Measurements from ENCODE around the gene RHOT2. TPM values are rescaled to one million over a fixed set of nuclear protein-coding genes. Genes with fewer than 3 reads are reported as not detected.

RHOT2 gene
- total and polyA plus RNA-seq, 2 of the 8 experiments (the other 6 are each of a cell fraction or from before 2014, with no cell fraction given), result 149 to 194 TPM

DNA sequence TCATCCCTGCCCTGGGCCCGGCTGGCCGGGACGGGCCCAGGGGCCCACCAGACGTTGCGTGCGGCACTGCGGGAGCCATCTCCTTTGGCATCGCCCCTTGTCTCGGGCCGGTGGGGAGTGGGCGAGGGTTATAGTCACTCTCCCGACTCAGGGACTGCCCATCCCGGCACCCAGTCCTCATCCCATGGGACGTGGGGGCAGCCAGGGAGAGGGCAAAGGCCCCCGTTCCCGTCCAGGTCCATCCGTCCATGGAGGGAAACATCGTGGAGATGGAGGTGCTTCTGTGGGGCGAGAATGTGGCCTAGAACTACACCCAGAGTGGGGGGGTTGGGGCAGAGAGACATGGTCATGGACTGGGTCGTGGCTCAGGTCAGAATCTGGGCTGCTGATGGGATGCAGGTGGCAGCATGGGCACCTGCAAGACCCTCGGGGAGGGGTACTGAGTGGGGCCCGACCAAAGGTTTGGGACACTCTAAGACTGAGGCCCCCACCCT is 21.2 kb upstream of the RHOT2 start (continued):
- TF ChIP-seq, protein P1, sequence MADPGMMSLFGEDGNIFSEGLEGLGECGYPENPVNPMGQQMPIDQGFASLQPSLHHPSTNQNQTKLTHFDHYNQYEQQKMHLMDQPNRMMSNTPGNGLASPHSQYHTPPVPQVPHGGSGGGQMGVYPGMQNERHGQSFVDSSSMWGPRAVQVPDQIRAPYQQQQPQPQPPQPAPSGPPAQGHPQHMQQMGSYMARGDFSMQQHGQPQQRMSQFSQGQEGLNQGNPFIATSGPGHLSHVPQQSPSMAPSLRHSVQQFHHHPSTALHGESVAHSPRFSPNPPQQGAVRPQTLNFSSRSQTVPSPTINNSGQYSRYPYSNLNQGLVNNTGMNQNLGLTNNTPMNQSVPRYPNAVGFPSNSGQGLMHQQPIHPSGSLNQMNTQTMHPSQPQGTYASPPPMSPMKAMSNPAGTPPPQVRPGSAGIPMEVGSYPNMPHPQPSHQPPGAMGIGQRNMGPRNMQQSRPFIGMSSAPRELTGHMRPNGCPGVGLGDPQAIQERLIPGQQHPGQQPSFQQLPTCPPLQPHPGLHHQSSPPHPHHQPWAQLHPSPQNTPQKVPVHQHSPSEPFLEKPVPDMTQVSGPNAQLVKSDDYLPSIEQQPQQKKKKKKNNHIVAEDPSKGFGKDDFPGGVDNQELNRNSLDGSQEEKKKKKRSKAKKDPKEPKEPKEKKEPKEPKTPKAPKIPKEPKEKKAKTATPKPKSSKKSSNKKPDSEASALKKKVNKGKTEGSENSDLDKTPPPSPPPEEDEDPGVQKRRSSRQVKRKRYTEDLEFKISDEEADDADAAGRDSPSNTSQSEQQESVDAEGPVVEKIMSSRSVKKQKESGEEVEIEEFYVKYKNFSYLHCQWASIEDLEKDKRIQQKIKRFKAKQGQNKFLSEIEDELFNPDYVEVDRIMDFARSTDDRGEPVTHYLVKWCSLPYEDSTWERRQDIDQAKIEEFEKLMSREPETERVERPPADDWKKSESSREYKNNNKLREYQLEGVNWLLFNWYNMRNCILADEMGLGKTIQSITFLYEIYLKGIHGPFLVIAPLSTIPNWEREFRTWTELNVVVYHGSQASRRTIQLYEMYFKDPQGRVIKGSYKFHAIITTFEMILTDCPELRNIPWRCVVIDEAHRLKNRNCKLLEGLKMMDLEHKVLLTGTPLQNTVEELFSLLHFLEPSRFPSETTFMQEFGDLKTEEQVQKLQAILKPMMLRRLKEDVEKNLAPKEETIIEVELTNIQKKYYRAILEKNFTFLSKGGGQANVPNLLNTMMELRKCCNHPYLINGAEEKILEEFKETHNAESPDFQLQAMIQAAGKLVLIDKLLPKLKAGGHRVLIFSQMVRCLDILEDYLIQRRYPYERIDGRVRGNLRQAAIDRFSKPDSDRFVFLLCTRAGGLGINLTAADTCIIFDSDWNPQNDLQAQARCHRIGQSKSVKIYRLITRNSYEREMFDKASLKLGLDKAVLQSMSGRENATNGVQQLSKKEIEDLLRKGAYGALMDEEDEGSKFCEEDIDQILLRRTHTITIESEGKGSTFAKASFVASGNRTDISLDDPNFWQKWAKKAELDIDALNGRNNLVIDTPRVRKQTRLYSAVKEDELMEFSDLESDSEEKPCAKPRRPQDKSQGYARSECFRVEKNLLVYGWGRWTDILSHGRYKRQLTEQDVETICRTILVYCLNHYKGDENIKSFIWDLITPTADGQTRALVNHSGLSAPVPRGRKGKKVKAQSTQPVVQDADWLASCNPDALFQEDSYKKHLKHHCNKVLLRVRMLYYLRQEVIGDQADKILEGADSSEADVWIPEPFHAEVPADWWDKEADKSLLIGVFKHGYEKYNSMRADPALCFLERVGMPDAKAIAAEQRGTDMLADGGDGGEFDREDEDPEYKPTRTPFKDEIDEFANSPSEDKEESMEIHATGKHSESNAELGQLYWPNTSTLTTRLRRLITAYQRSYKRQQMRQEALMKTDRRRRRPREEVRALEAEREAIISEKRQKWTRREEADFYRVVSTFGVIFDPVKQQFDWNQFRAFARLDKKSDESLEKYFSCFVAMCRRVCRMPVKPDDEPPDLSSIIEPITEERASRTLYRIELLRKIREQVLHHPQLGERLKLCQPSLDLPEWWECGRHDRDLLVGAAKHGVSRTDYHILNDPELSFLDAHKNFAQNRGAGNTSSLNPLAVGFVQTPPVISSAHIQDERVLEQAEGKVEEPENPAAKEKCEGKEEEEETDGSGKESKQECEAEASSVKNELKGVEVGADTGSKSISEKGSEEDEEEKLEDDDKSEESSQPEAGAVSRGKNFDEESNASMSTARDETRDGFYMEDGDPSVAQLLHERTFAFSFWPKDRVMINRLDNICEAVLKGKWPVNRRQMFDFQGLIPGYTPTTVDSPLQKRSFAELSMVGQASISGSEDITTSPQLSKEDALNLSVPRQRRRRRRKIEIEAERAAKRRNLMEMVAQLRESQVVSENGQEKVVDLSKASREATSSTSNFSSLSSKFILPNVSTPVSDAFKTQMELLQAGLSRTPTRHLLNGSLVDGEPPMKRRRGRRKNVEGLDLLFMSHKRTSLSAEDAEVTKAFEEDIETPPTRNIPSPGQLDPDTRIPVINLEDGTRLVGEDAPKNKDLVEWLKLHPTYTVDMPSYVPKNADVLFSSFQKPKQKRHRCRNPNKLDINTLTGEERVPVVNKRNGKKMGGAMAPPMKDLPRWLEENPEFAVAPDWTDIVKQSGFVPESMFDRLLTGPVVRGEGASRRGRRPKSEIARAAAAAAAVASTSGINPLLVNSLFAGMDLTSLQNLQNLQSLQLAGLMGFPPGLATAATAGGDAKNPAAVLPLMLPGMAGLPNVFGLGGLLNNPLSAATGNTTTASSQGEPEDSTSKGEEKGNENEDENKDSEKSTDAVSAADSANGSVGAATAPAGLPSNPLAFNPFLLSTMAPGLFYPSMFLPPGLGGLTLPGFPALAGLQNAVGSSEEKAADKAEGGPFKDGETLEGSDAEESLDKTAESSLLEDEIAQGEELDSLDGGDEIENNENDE (IDR thresholded peaks at IDR 0.05; ENCODE audit: insufficient replicate concordance, low read length), result no peak
- no peak for TF ChIP-seq KDM1A (IDR thresholded peaks at IDR 0.05; ENCODE audit: borderline replicate concordance, low read length)
- TF ChIP-seq TEAD4 (IDR thresholded peaks at IDR 0.05; ENCODE audit: low read depth, low read length), result no peak
- TF ChIP-seq BRCA1 (IDR thresholded peaks at IDR 0.05; ENCODE audit: low read depth, low read length), result no peak

Data from H1 (cell line).